A673 (cell line): Measurements from ENCODE around the gene SOX5.

Experiments used
- CTCF ChIP-seq: fragments of 300-800, 200-600 bp; sonication (generic); conservative IDR thresholded peaks from 2 replicates; pipeline ENCODE4 v1.5.1; 2017; ENCODE audit warnings: low read depth, mild to moderate bottlenecking, antibody characterized with exemption, low read length, moderate library complexity, mixed read lengths
- EZH2 ChIP-seq: fragments of 200-600 bp; sonication (generic); IDR thresholded peaks from 2 replicates; pipeline ENCODE4 v1.6.1; 2017; ENCODE audit warnings: borderline replicate concordance, low read depth, mild to moderate bottlenecking, mixed read lengths, antibody characterized with exemption, low read length; ENCODE audit not compliant: poor library complexity, severe bottlenecking

- TF ChIP-seq CTCF = no peak
- TF ChIP-seq EZH2 = no peak
Observed at GRCh38 chr12:23756416-23756815, 193.1 kb downstream of the SOX5 start.
